KMS-11 (cell line): Measurements from ENCODE around the gene NCS1.

Experiments used
- H2AFZ ChIP-seq: fragments of 200-600 bp; sonication (generic); 2 replicates; pipeline ENCODE4 v1.6.1; 2016; ENCODE audit warnings: antibody characterized with exemption, mixed run types, low read depth
- H3K27ac ChIP-seq: fragments of 200-600 bp; sonication (generic); 2 replicates; pipeline ENCODE4 v1.6.1; 2016; ENCODE audit warnings: mild to moderate bottlenecking, mixed run types
- H3K27me3 ChIP-seq: fragments of 200-600 bp; sonication (generic); 2 replicates; pipeline ENCODE4 v1.6.1; 2017; ENCODE audit warnings: mild to moderate bottlenecking, low read depth, mixed run types, moderate library complexity; ENCODE audit not compliant: insufficient read depth
- H3K36me3 ChIP-seq: fragments of 200-600 bp; sonication (generic); 2 replicates; pipeline ENCODE4 v1.6.1; 2017; ENCODE audit warnings: mild to moderate bottlenecking, mixed run types; ENCODE audit not compliant: insufficient read depth
- H3K4me1 ChIP-seq: fragments of 200-600 bp; sonication (generic); 2 replicates; pipeline ENCODE4 v1.6.1; 2016; ENCODE audit warnings: mild to moderate bottlenecking, low read depth, mixed run types; ENCODE audit not compliant: poor library complexity, severe bottlenecking
- H3K4me2 ChIP-seq: fragments of 200-600 bp; sonication (generic); 2 replicates; pipeline ENCODE4 v1.7.0; 2016; ENCODE audit warnings: mild to moderate bottlenecking, mixed run types
- H3K4me3 ChIP-seq: fragments of 200-600 bp; sonication (generic); IDR thresholded peaks from 2 replicates; pipeline ENCODE4 v1.6.1; 2017; ENCODE audit warnings: low read depth, low read length, mixed read lengths; ENCODE audit not compliant: insufficient read depth
- H3K79me2 ChIP-seq: fragments of 200-600 bp; sonication (generic); 2 replicates; pipeline ENCODE4 v1.6.1; 2016; ENCODE audit warnings: low read depth, mixed run types; ENCODE audit not compliant: insufficient read depth
- H3K9ac ChIP-seq: fragments of 200-600 bp; sonication (generic); 2 replicates; pipeline ENCODE4 v1.6.1; 2016; ENCODE audit warnings: mild to moderate bottlenecking, mixed run types
- H4K20me1 ChIP-seq: fragments of 200-600 bp; sonication (generic); 2 replicates; pipeline ENCODE4 v1.6.1; 2016; ENCODE audit warnings: mild to moderate bottlenecking, mixed run types; ENCODE audit not compliant: insufficient read depth
- CTCF ChIP-seq: fragments of 200-600 bp; sonication (generic); conservative IDR thresholded peaks from 2 replicates; pipeline ENCODE4 v1.6.1; 2017; ENCODE audit warnings: low read depth, mild to moderate bottlenecking, antibody characterized with exemption, low read length, moderate library complexity, mixed read lengths

The NCS1 gene

GRCh38 chr9:130265431-130266235 lies 93.4 kb downstream of the NCS1 start, which contains the start of gene HMCN2:
TSS of gene HMCN2 (plus strand) at chr9:130265760. CDS start at chr9:130265879, 119 bp downstream.
- Histone ChIP-seq H3K4me1 (no peaks in the 10 kb centered on the region), H2AFZ (no peak within 1 kb of the TSS), H3K79me2 (no peaks in the 10 kb centered on the region), H4K20me1 (no peaks in the 10 kb centered on the region), H3K36me3 (no peaks in the 10 kb centered on the region), H3K4me2 (no peak within 1 kb of the TSS), H3K9ac (no peak within 1 kb of the TSS), H3K27ac (no peak within 1 kb of the TSS), H3K4me3 (no peak within 1 kb of the TSS), H3K27me3 (peaks cover 85% of the 10 kb centered on the region)
- TF ChIP-seq CTCF = no peak

GRCh38 chr9:130266236-130267098 lies 94.3 kb downstream of the NCS1 start:
- H3K9ac ChIP-seq = no peak overlapping the region
- H3K4me2 ChIP-seq = no peak overlapping the region
- H3K4me1 ChIP-seq = no peaks in the 10 kb centered on the region
- no peak overlapping the region for H2AFZ ChIP-seq
- no peak overlapping the region for H3K27ac ChIP-seq
- no peak overlapping the region for H3K4me3 ChIP-seq
- H4K20me1 ChIP-seq = no peaks in the 10 kb centered on the region
- no peaks in the 10 kb centered on the region for H3K79me2 ChIP-seq
- peaks cover 85% of the 10 kb centered on the region for H3K27me3 ChIP-seq
- TF ChIP-seq CTCF = no peak
- H3K36me3 ChIP-seq = no peaks in the 10 kb centered on the region

- no peak for TF ChIP-seq CTCF
- Histone ChIP-seq H4K20me1 (no peaks in the 10 kb centered on the region), H3K27me3 (peaks cover 82% of the 10 kb centered on the region), H2AFZ (no peak overlapping the region), H3K36me3 (no peaks in the 10 kb centered on the region), H3K9ac (no peak overlapping the region), H3K79me2 (no peaks in the 10 kb centered on the region), H3K4me1 (no peaks in the 10 kb centered on the region), H3K4me2 (no peak overlapping the region), H3K4me3 (no peak overlapping the region), H3K27ac (no peak overlapping the region)
Measured at GRCh38 chr9:130267930-130268329, 95.7 kb downstream of the NCS1 start.

GRCh38 chr9:130268521-130269211 lies 96.5 kb downstream of the NCS1 start:
- no peak for TF ChIP-seq CTCF
- H3K9ac ChIP-seq = no peak overlapping the region
- H3K4me3 ChIP-seq = no peak overlapping the region
- H3K27me3 ChIP-seq = peaks cover 79% of the 10 kb centered on the region
- no peak overlapping the region for H3K27ac ChIP-seq
- H3K4me1 ChIP-seq = no peaks in the 10 kb centered on the region
- H4K20me1 ChIP-seq = no peaks in the 10 kb centered on the region
- H3K36me3 ChIP-seq = no peaks in the 10 kb centered on the region
- no peaks in the 10 kb centered on the region for H3K79me2 ChIP-seq
- no peak overlapping the region for H3K4me2 ChIP-seq
- no peak overlapping the region for H2AFZ ChIP-seq
